Left lung (tissue), 10 donors: ENCODE data around the gene KIF11. TPM values are rescaled to one million over a fixed set of nuclear protein-coding genes. Genes with fewer than 3 reads are reported as not detected.
A peak's percentile ranks its signal among the peaks of the same experiment; 100 is the strongest.
"Not testable (repeated sequence)": the region's sequence is repeated elsewhere in the genome, so short reads cannot be mapped to it uniquely, and the experiment has no call there.

ENCODE experiments used
- ATAC-seq: fragments of 200-7000 bp; cut with Tn5 transposase; one replicate; pipeline ENCODE4 v1.9.1; 2020; ENCODE audit warnings: moderate library complexity
- DNase-seq, 4 donors: peaks; one replicate each; pipeline ENCODE4 v3.0.0-alpha.2; 2013 to 2020
- H3K27ac ChIP-seq, 2 donors: fragments of 200-600 bp; sonication (generic) in 1 of 2; one replicate each; pipeline versions ENCODE4 v1.5.0 to v1.8.0; 2020 to 2021
- H3K27me3 ChIP-seq, 2 donors: fragments of 200-600 bp; sonication (generic) in 1 of 2; one replicate each; pipeline versions ENCODE4 v1.5.0 to v1.8.0; 2020 to 2021
- H3K36me3 ChIP-seq, 2 donors: fragments of 200-600 bp; sonication (generic) in 1 of 2; one replicate each; pipeline versions ENCODE4 v1.5.0 to v1.8.0; 2020 to 2021
- H3K4me1 ChIP-seq, 2 donors: fragments of 200-600 bp; one replicate each; pipeline ENCODE4 v1.8.0; 2021
- H3K4me3 ChIP-seq, 2 donors: fragments of 200-600 bp; sonication (generic) in 1 of 2; one replicate each; pipeline versions ENCODE4 v1.5.0 to v1.8.0; 2020 to 2021; ENCODE audit warnings: mild to moderate bottlenecking in 1 of 2
- H3K9me3 ChIP-seq, 2 donors: fragments of 200-600 bp; sonication (generic) in 1 of 2; one replicate each; pipeline versions ENCODE4 v1.5.0 to v1.8.0; 2020 to 2021
- intact Hi-C, 2 donors: fragments of 100-400 bp; cut with DNase I; formaldehyde crosslinking; loops; one replicate each; pipeline versions ENCODE4 v1.11.2 to v1.14.2; 2022
- polyA plus RNA-seq, 6 donors: library from polyadenylated mRNA; unstranded; fragments of 120-200 nt; gene quantifications; one replicate each; pipeline ENCODE4 v1.2.1, GENCODE V29; 2013; ENCODE audit not compliant: insufficient read length in 6 of 6
- total RNA-seq, 2 donors: library from RNA; stranded (reverse); fragmentation: NEBNext Ultra II Directional; extraction: Animal tissue kit (Norgen Biotek cat#: 25700); gene quantifications; one replicate each; pipeline ENCODE4 v1.2.1, GENCODE V29; 2021
- TF ChIP-seq, protein P1 (sequence below), 2 donors: fragments of 200-600 bp; sonication (generic) in 1 of 2; IDR thresholded peaks; one replicate each; pipeline versions ENCODE4 v1.5.0 to v1.8.0; 2021; ENCODE audit warnings: antibody characterized with exemption in 2 of 2
- donor health status: DM: no; HTN: yes; CAD: no.
- donor health status: DM: no; HTN: no; CAD: no.

The KIF11 gene
- total and polyA plus RNA-seq, 8 donors: 3.0 to 55.3 (median 28.0) TPM

DNA sequence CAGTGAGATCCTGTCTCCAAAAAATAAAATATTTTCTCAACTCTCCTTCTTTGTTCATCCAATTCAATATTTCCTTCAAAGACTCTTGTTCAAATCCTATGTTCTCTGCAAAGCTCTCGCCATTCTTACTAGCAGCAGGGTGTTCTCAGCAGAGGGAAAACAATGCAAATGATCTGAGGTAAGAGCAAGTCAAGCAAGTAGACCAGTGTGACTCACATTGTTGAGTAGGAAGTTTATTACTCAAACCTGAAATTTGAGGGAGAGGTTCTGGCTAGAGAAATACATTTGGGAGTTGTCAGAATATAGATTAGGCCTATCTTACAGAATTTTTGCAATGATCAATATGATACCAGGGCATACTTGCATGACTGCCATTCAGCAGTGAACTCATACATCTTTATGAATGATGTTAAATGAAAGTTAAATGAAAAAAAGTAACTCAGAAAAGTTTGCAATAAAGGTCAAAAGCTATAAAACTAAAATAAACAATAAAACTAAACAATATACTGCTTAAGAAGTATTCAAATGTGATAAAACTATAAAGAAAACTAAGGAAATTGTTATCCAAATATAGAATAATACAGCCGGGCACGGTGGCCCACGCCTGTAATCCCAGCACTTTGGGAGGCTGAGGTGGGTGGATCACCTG is 24.9 kb upstream of the KIF11 start:
- H3K27ac ChIP-seq: no peak overlapping the region
- peak; percentile 85 for ATAC-seq
- H3K27me3 ChIP-seq: no peaks in the 10 kb centered on the region
- peaks cover 4 to 23% of the 10 kb centered on the region in 2 donors for H3K4me1 ChIP-seq
- intact Hi-C loops: no loop called here
- H3K9me3 ChIP-seq: no peaks in the 10 kb centered on the region
- no peak overlapping the region for H3K4me3 ChIP-seq
- TF ChIP-seq, protein P1, sequence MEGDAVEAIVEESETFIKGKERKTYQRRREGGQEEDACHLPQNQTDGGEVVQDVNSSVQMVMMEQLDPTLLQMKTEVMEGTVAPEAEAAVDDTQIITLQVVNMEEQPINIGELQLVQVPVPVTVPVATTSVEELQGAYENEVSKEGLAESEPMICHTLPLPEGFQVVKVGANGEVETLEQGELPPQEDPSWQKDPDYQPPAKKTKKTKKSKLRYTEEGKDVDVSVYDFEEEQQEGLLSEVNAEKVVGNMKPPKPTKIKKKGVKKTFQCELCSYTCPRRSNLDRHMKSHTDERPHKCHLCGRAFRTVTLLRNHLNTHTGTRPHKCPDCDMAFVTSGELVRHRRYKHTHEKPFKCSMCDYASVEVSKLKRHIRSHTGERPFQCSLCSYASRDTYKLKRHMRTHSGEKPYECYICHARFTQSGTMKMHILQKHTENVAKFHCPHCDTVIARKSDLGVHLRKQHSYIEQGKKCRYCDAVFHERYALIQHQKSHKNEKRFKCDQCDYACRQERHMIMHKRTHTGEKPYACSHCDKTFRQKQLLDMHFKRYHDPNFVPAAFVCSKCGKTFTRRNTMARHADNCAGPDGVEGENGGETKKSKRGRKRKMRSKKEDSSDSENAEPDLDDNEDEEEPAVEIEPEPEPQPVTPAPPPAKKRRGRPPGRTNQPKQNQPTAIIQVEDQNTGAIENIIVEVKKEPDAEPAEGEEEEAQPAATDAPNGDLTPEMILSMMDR (IDR thresholded peaks at IDR 0.05): no peak
- peaks cover 0 to 5% of the 10 kb centered on the region in 2 donors for H3K36me3 ChIP-seq
- DNase-seq: no peak

DNA sequence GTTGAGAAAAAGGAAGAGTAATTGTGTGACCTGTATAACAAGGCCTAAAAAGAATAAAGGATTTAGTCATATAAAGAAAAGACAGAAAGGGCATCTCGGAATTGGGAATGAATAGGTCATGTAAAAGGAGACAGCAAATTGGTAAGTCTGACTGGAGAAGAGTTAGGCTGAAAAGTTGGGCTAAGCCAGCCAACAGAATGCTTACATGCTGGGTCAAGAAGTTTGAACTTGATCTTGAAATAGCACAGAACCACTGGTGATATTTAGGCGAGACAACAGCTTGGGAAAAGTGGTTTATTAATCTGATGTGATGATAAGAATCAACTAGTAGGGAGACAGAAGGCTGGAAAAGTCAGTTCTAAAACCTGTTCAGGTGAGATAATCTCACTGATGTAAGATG is 23.9 kb upstream of the KIF11 start:
- H3K27ac ChIP-seq: no peak overlapping the region
- H3K9me3 ChIP-seq: no peaks in the 10 kb centered on the region
- peaks cover 4 to 24% of the 10 kb centered on the region in 2 donors for H3K4me1 ChIP-seq
- DNase-seq (no peak), ATAC-seq (no peak)
- peaks cover 0 to 5% of the 10 kb centered on the region in 2 donors for H3K36me3 ChIP-seq
- H3K4me3 ChIP-seq: no peak overlapping the region
- H3K27me3 ChIP-seq: no peaks in the 10 kb centered on the region
- intact Hi-C loops: no loop called here
- TF ChIP-seq, protein P1 (IDR thresholded peaks at IDR 0.05): no peak

DNA sequence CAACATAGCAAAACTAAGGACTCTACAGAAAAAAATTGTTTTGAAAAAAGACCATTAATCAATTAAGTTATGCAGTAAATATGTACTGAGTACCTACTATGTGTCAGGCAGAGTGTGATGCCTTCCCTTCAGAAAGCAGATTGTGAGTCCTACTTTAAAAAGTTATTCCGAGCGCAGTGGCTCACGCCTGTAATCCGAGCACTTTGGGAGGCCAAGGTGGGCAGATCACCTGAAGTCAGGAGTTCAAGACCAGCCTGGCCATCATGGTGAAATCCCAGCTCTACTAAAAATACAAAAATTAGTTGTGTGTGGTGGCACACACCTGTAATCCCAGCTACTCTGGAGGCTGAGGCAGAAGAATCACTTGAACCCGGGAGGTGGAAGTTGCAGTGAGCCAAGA is 23.3 kb upstream of the KIF11 start:
- peaks cover 4 to 27% of the 10 kb centered on the region in 2 donors for H3K4me1 ChIP-seq
- H3K9me3 ChIP-seq, DNase-seq, H3K27me3 ChIP-seq, H3K27ac ChIP-seq, H3K4me3 ChIP-seq, ATAC-seq, H3K36me3 ChIP-seq: not testable (repeated sequence)
- intact Hi-C loops: loop anchor here in 1 of 2 donors (5.0 kb wide), 1 partner anchor 52 kb away; no protein-coding TSS in a partner anchor

DNA sequence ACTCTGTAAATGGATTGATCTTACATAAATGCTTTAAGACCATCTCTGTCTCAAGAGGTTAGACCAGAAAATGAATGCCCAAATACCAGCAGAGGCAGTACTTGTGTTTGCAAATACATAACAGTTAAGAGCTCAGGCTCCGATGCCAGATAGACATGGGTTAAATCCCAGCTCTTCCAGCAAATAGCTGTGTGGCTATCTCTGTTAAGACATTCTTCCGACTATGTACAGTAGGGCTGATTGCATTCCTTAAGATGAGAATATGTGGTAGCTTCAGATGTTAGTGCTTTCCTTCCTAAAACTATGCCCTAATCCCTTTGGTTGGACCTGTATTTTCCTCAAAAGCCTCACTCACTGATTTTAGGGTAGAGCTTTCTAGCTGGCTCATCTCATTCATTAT is 21.3 kb upstream of the KIF11 start:
- Histone ChIP-seq H3K36me3 (no peaks in the 10 kb centered on the region), H3K9me3 (no peaks in the 10 kb centered on the region), H3K4me1 (peaks cover 4 to 45% of the 10 kb centered on the region in 2 donors), H3K27ac (no peak overlapping the region), H3K4me3 (no peak overlapping the region), H3K27me3 (no peaks in the 10 kb centered on the region)
- intact Hi-C loops: loop anchor here in 1 of 2 donors (5.0 kb wide), 1 partner anchor 54 kb away; no protein-coding TSS in a partner anchor
- no peak for DNase-seq
- no peak for ATAC-seq
- TF ChIP-seq, protein P1 (IDR thresholded peaks at IDR 0.05): no peak

DNA sequence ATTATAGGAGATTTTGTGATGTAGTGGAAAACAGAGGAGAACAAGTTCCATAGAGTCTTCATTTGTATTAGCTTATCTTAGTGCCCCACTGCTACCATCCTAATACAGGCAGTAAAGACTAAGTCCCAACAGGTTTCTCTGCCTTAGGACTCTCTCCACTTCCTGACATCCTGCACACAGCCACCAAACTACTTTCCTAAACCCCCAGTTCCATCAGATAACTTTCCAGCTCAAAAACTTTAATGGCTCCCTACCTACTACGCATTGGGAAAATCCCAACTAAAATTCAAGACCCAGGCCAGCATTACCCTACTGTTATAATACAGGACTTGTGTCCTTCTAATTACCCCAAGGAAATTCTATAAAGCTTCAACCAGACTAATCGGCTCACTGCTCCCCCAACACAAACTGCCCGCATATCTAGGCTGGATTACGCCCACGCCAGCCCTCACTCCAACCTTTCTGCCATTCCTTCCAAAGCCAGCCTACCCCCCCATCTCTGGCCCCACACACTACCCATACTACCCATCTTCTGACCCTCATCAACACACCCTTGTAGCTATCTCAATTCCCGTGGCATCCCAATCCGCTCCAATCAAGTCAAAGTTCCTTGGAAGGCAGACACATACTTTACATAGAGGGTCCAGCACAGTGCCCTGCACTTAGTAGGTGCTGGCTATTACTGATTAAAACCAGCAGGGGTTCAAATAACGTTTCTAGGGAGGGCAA is 20.4 kb upstream of the KIF11 start:
- peak overlapping the region; percentile 91 to 92 for H3K4me3 ChIP-seq
- ATAC-seq (no peak), DNase-seq (no peak)
- TF ChIP-seq, protein P1 (IDR thresholded peaks at IDR 0.05): no peak
- intact Hi-C loops: loop anchor here in 1 of 2 donors (5.0 kb wide), 1 partner anchor 55 kb away; no protein-coding TSS in a partner anchor
- no peaks in the 10 kb centered on the region for H3K27me3 ChIP-seq
- peaks cover 4 to 44% of the 10 kb centered on the region in 2 donors for H3K4me1 ChIP-seq
- H3K27ac ChIP-seq: peak overlapping the region in 1 of 2 donors; percentile 96
- H3K9me3 ChIP-seq: no peaks in the 10 kb centered on the region
- H3K36me3 ChIP-seq: no peaks in the 10 kb centered on the region
